Liver (tissue), 9 donors: ENCODE data around the gene SLC66A2. TPM values are rescaled to one million over a fixed set of nuclear protein-coding genes. Genes with fewer than 3 reads are reported as not detected.

ENCODE experiments used
- DNase-seq: peaks from one replicate; pipeline ENCODE4 v3.0.0-alpha.2; 2017; ENCODE audit warnings: low spot score
- H3K27ac ChIP-seq, 2 donors: one replicate each; pipeline ENCODE4 v1.7.0; 2013; ENCODE audit warnings: inconsistent platforms in 2 of 2, low read length in 2 of 2, control low read depth in 1 of 2, low read depth in 1 of 2, mild to moderate bottlenecking in 1 of 2
- H3K27me3 ChIP-seq, 4 donors: one replicate each; pipeline versions ENCODE4 v1.6.1 to v1.7.0; 2013; ENCODE audit warnings: low read length in 3 of 4, inconsistent platforms in 1 of 4, mild to moderate bottlenecking in 1 of 4, moderate library complexity in 1 of 4; ENCODE audit not compliant: control insufficient read depth in 4 of 4, insufficient read depth in 4 of 4
- H3K36me3 ChIP-seq, 4 donors: one replicate each; pipeline versions ENCODE4 v1.6.1 to v1.7.0; 2013; ENCODE audit warnings: low read length in 3 of 4, mild to moderate bottlenecking in 3 of 4, low read depth in 1 of 4, moderate library complexity in 1 of 4; ENCODE audit not compliant: control insufficient read depth in 4 of 4, insufficient read depth in 3 of 4
- H3K4me1 ChIP-seq, 4 donors: one replicate each; pipeline versions ENCODE4 v1.6.1 to v1.7.0; 2013; ENCODE audit warnings: low read length in 3 of 4, mild to moderate bottlenecking in 3 of 4, moderate library complexity in 1 of 4; ENCODE audit not compliant: control insufficient read depth in 4 of 4, insufficient read depth in 4 of 4
- H3K4me3 ChIP-seq, 3 donors: one replicate each; pipeline versions ENCODE4 v1.6.1 to v1.7.0; 2013; ENCODE audit warnings: low read length in 3 of 3, control low read depth in 1 of 3, low read depth in 1 of 3, mild to moderate bottlenecking in 1 of 3
- H3K9ac ChIP-seq, 2 donors: one replicate each; pipeline ENCODE4 v1.7.0; 2013; ENCODE audit warnings: low read length in 2 of 2, mild to moderate bottlenecking in 2 of 2, moderate library complexity in 2 of 2, control low read depth in 1 of 2, low read depth in 1 of 2
- H3K9me3 ChIP-seq, 4 donors: one replicate each; pipeline versions ENCODE4 v1.6.1 to v1.7.0; 2013; ENCODE audit warnings: low read length in 3 of 4; ENCODE audit not compliant: control insufficient read depth in 4 of 4
- ATF3 ChIP-seq: IDR thresholded peaks from 2 replicates; pipeline ENCODE4 v1.6.1; 2016; ENCODE audit warnings: antibody characterized with exemption
- EGR1 ChIP-seq, 2 donors: IDR thresholded peaks; 2 replicates each; pipeline ENCODE4 v1.6.1; 2016 to 2018; ENCODE audit warnings: antibody characterized with exemption in 2 of 2, low read depth in 2 of 2
- FOXA1 ChIP-seq: IDR thresholded peaks from 2 replicates; pipeline ENCODE4 v1.6.1; 2016; ENCODE audit warnings: antibody characterized with exemption
- FOXA2 ChIP-seq: IDR thresholded peaks from 2 replicates; pipeline ENCODE4 v1.6.1; 2016; ENCODE audit warnings: antibody characterized with exemption
- GABPA ChIP-seq, 2 donors: IDR thresholded peaks in 1 of 2; conservative IDR thresholded peaks in 1 of 2; 2 replicates each; pipeline ENCODE4 v1.6.1; 2016; ENCODE audit warnings: antibody characterized with exemption in 2 of 2, mild to moderate bottlenecking in 1 of 2, moderate library complexity in 1 of 2
- HNF4A ChIP-seq, 2 donors: conservative IDR thresholded peaks; 2 replicates each; pipeline ENCODE4 v1.6.1; 2016; ENCODE audit warnings: antibody characterized with exemption in 2 of 2, mild to moderate bottlenecking in 2 of 2
- HNF4G ChIP-seq: IDR thresholded peaks from 2 replicates; pipeline ENCODE4 v1.6.1; 2016; ENCODE audit warnings: antibody characterized with exemption
- JUND ChIP-seq, 2 donors: IDR thresholded peaks; 2 replicates each; pipeline ENCODE4 v1.6.1; 2016; ENCODE audit warnings: antibody characterized with exemption in 2 of 2
- NR2F2 ChIP-seq: IDR thresholded peaks from 2 replicates; pipeline ENCODE4 v1.6.1; 2016; ENCODE audit warnings: antibody characterized with exemption
- RAD21 ChIP-seq, 2 donors: IDR thresholded peaks; 2 replicates each; pipeline ENCODE4 v1.6.1; 2016; ENCODE audit warnings: antibody characterized with exemption in 2 of 2, mild to moderate bottlenecking in 2 of 2
- RXRA ChIP-seq, 2 donors: IDR thresholded peaks; 2 replicates each; pipeline ENCODE4 v1.6.1; 2017 to 2018; ENCODE audit warnings: antibody characterized with exemption in 2 of 2, mild to moderate bottlenecking in 1 of 2
- SP1 ChIP-seq: IDR thresholded peaks from 2 replicates; pipeline ENCODE4 v1.6.1; 2018; ENCODE audit warnings: antibody characterized with exemption, mild to moderate bottlenecking
- TAF1 ChIP-seq: conservative IDR thresholded peaks from 2 replicates; pipeline ENCODE4 v1.6.1; 2016; ENCODE audit warnings: antibody characterized with exemption, mild to moderate bottlenecking
- YY1 ChIP-seq: IDR thresholded peaks from 2 replicates; pipeline ENCODE4 v1.6.1; 2016; ENCODE audit warnings: antibody characterized with exemption, mild to moderate bottlenecking
- WGBS: extraction: QIAGEN DNeasy Blood & Tissue Kit; methylation state at CpG from one replicate; pipeline ENCODE4 v1.1.7; 2013; 5-methylcytosine and 5-hydroxymethylcytosine counted together
- polyA plus RNA-seq, 2 donors: library from polyadenylated mRNA; stranded (reverse) in 1 of 2; unstranded in 1 of 2; fragments of 200-250 nt in 1 of 2; fragments of >200 nt in 1 of 2; fragmentation: Nextera tagmentation in 1 of 2; extraction: Ambion mirVana in 1 of 2; gene quantifications; one replicate each; pipeline versions ENCODE4 v1.2.1 to v1.2.3, GENCODE V29; 2013 to 2015
- total RNA-seq, 2 donors: library from RNA; depleted of rRNA; stranded (reverse); fragments of >200 nt; gene quantifications; one replicate each; pipeline ENCODE4 v1.2.3, GENCODE V29; 2014
- TF ChIP-seq, protein P1 (sequence below): IDR thresholded peaks from 2 replicates; pipeline ENCODE4 v1.6.1; 2016; ENCODE audit warnings: antibody characterized with exemption
- TF ChIP-seq, protein P2 (sequence below): fragments of 150-350 bp; IDR thresholded peaks from 2 replicates; pipeline ENCODE4 v1.5.1; 2017; ENCODE audit warnings: improper control_type of control experiment, low read depth, low read length; ENCODE audit not compliant: missing input control
- TF ChIP-seq, protein P3 (sequence below): IDR thresholded peaks from 2 replicates; pipeline ENCODE4 v1.6.1; 2016; ENCODE audit warnings: antibody characterized with exemption, mild to moderate bottlenecking
- TF ChIP-seq, protein P4 (sequence below): IDR thresholded peaks from 2 replicates; pipeline ENCODE4 v1.6.1; 2016; ENCODE audit warnings: antibody characterized with exemption
- donor health status: healthy.
- donor health status: healthy.
- donor health status: healthy.
- donor health status: healthy.
- donor health status: healthy.

Gene SLC66A2
- total and polyA plus RNA-seq, 4 donors: 47.8 to 107 (median 67.9) TPM

DNA sequence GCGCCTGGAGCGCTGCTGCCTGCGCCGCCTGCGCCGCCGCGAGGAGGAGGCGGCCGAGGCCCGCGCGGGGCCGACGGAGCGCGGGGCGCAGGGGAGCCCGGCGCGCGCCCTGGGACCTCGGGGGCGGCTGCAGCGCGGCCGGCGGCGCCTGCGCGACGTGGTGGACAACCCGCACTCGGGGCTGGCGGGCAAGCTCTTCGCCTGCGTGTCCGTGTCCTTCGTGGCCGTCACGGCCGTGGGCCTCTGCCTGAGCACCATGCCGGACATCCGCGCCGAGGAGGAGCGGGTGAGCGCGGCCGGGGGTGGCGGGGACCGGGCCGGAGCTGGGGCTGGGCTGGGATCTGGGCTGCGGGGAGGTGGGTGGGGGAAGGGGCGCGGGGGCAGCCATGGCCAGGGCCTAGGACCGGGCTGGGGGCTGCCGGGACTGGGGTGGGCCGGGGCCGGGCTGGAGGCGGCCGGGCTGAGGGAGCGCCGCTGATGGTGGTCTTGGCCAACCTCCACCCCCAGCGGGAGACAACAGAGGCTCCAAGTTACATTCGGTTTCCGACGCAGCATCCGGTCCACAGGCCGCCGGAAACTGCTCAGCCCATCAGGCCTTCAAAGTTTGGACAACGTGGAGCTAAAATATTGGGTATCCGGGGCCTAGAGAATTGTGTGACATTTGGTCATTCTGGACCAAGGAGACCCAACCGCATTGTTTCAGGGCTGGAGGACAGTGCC, 87.3 kb downstream of the SLC66A2 start:
- DNase-seq: peak; percentile 13
- Histone ChIP-seq H3K36me3 (no peaks in the 10 kb centered on the region), H3K9ac (no peak overlapping the region), H3K4me3 (no peak overlapping the region), H3K27ac (no peak overlapping the region), H3K4me1 (no peaks in the 10 kb centered on the region), H3K27me3 (no peaks in the 10 kb centered on the region), H3K9me3 (peaks cover 0 to 2% (median 0%) of the 10 kb centered on the region in 4 donors)
- TF ChIP-seq SP1 (no peak), RXRA (IDR thresholded peaks at IDR 0.05) (no peak), YY1 (no peak), EGR1 (IDR thresholded peaks at IDR 0.05; ENCODE audit: low read depth in 2 of 2) (no peak), JUND (IDR thresholded peaks at IDR 0.05) (no peak), HNF4A (conservative IDR thresholded peaks at IDR 0.05) (no peak), FOXA1 (no peak), ATF3 (no peak), NR2F2 (no peak), TAF1 (no peak), FOXA2 (no peak), GABPA (IDR thresholded peaks at IDR 0.05 in 1 of 2, conservative IDR thresholded peaks at IDR 0.05 in 1 of 2) (no peak), RAD21 (IDR thresholded peaks at IDR 0.05) (no peak), HNF4G (no peak)
- TF ChIP-seq, protein P1, sequence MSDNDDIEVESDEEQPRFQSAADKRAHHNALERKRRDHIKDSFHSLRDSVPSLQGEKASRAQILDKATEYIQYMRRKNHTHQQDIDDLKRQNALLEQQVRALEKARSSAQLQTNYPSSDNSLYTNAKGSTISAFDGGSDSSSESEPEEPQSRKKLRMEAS: no peak
- TF ChIP-seq, protein P2, sequence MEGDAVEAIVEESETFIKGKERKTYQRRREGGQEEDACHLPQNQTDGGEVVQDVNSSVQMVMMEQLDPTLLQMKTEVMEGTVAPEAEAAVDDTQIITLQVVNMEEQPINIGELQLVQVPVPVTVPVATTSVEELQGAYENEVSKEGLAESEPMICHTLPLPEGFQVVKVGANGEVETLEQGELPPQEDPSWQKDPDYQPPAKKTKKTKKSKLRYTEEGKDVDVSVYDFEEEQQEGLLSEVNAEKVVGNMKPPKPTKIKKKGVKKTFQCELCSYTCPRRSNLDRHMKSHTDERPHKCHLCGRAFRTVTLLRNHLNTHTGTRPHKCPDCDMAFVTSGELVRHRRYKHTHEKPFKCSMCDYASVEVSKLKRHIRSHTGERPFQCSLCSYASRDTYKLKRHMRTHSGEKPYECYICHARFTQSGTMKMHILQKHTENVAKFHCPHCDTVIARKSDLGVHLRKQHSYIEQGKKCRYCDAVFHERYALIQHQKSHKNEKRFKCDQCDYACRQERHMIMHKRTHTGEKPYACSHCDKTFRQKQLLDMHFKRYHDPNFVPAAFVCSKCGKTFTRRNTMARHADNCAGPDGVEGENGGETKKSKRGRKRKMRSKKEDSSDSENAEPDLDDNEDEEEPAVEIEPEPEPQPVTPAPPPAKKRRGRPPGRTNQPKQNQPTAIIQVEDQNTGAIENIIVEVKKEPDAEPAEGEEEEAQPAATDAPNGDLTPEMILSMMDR: no peak
- TF ChIP-seq, protein P3, sequence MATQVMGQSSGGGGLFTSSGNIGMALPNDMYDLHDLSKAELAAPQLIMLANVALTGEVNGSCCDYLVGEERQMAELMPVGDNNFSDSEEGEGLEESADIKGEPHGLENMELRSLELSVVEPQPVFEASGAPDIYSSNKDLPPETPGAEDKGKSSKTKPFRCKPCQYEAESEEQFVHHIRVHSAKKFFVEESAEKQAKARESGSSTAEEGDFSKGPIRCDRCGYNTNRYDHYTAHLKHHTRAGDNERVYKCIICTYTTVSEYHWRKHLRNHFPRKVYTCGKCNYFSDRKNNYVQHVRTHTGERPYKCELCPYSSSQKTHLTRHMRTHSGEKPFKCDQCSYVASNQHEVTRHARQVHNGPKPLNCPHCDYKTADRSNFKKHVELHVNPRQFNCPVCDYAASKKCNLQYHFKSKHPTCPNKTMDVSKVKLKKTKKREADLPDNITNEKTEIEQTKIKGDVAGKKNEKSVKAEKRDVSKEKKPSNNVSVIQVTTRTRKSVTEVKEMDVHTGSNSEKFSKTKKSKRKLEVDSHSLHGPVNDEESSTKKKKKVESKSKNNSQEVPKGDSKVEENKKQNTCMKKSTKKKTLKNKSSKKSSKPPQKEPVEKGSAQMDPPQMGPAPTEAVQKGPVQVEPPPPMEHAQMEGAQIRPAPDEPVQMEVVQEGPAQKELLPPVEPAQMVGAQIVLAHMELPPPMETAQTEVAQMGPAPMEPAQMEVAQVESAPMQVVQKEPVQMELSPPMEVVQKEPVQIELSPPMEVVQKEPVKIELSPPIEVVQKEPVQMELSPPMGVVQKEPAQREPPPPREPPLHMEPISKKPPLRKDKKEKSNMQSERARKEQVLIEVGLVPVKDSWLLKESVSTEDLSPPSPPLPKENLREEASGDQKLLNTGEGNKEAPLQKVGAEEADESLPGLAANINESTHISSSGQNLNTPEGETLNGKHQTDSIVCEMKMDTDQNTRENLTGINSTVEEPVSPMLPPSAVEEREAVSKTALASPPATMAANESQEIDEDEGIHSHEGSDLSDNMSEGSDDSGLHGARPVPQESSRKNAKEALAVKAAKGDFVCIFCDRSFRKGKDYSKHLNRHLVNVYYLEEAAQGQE: no peak
- TF ChIP-seq, protein P4, sequence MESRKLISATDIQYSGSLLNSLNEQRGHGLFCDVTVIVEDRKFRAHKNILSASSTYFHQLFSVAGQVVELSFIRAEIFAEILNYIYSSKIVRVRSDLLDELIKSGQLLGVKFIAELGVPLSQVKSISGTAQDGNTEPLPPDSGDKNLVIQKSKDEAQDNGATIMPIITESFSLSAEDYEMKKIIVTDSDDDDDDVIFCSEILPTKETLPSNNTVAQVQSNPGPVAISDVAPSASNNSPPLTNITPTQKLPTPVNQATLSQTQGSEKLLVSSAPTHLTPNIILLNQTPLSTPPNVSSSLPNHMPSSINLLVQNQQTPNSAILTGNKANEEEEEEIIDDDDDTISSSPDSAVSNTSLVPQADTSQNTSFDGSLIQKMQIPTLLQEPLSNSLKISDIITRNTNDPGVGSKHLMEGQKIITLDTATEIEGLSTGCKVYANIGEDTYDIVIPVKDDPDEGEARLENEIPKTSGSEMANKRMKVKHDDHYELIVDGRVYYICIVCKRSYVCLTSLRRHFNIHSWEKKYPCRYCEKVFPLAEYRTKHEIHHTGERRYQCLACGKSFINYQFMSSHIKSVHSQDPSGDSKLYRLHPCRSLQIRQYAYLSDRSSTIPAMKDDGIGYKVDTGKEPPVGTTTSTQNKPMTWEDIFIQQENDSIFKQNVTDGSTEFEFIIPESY: no peak
- WGBS: 71% methylated on average over 74 of the region's 74 CpGs
